ENCODE data around the gene HNMT.

DNA sequence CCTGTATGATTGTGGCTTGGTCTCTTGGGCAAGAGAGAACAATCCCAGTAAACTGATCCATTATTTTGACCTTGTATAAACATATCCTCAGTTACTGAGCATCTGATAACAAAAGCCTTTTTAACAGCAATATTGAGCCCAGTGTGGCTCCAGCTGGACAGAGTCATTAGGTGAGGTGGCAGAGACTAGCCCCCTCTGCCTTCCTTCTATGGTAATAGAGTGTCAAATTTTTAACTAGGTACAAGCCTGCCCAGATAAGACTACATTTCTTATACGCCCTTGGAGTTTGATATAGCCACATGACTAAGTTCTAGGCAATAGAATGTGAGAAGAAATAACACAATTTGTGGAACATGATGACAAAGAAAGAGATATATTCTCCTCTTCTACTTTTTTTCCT is 56.2 kb downstream of the HNMT start:
- TF ChIP-seq, protein P1, sequence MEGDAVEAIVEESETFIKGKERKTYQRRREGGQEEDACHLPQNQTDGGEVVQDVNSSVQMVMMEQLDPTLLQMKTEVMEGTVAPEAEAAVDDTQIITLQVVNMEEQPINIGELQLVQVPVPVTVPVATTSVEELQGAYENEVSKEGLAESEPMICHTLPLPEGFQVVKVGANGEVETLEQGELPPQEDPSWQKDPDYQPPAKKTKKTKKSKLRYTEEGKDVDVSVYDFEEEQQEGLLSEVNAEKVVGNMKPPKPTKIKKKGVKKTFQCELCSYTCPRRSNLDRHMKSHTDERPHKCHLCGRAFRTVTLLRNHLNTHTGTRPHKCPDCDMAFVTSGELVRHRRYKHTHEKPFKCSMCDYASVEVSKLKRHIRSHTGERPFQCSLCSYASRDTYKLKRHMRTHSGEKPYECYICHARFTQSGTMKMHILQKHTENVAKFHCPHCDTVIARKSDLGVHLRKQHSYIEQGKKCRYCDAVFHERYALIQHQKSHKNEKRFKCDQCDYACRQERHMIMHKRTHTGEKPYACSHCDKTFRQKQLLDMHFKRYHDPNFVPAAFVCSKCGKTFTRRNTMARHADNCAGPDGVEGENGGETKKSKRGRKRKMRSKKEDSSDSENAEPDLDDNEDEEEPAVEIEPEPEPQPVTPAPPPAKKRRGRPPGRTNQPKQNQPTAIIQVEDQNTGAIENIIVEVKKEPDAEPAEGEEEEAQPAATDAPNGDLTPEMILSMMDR (IDR thresholded peaks at IDR 0.05; ENCODE audit: borderline replicate concordance, extremely low read depth, low read length, poor library complexity, severe bottlenecking), result no peak
- TF ChIP-seq EZH2 (IDR thresholded peaks at IDR 0.05; ENCODE audit: borderline replicate concordance, low read depth, low read length, severe bottlenecking), result no peak

All from DND-41 (cell line).